Activated B cell treated with CpG ODN at 0.5 μM for 24 hours (primary cell): Measurements from ENCODE around the gene ME1. TPM values are rescaled to one million over a fixed set of nuclear protein-coding genes. Genes with fewer than 3 reads are reported as not detected.
"Not testable (repeated sequence)": the region's sequence is repeated elsewhere in the genome, so short reads cannot be mapped to it uniquely, and the experiment has no call there.

Experiments used
- ATAC-seq: fragments of 200-7000 bp; cut with Tn5 transposase; one replicate; pipeline ENCODE4 v1.10.0; 2021; ENCODE audit warnings: low read depth, mild to moderate bottlenecking, moderate library complexity
- CTCF ChIA-PET: fragments of 350-600 bp; sonication (Branson Sonifier 250); formaldehyde crosslinking; loops from one replicate; lab custom pipeline; 2021; ENCODE audit warnings: antibody characterized with exemption; lab: Charles Lee
- POLR2A ChIA-PET: fragments of 350-600 bp; sonication (Branson Sonifier 250); formaldehyde crosslinking; loops from one replicate; lab custom pipeline; 2021; ENCODE audit warnings: antibody characterized with exemption; lab: Charles Lee
- DNase-seq: peaks from one replicate; pipeline ENCODE4 v3.0.0; 2022
- H3K27ac Mint-ChIP-seq: one replicate; pipeline ENCODE4 v1.8.0; 2020; ENCODE audit warnings: mixed read lengths
- H3K27me3 Mint-ChIP-seq: one replicate; pipeline ENCODE4 v1.8.0; 2021; ENCODE audit warnings: mixed read lengths
- H3K36me3 Mint-ChIP-seq: one replicate; pipeline ENCODE4 v1.8.0; 2021; ENCODE audit warnings: low read depth, mixed read lengths
- H3K4me1 Mint-ChIP-seq: one replicate; pipeline ENCODE4 v1.8.0; 2021; ENCODE audit warnings: mixed read lengths
- H3K4me3 Mint-ChIP-seq: one replicate; pipeline ENCODE4 v1.8.0; 2020; ENCODE audit warnings: mild to moderate bottlenecking, mixed read lengths
- H3K9me3 Mint-ChIP-seq: one replicate; pipeline ENCODE4 v1.8.0; 2020; ENCODE audit warnings: mixed read lengths
- CTCF ChIP-seq: fragments of 200-600 bp; IDR thresholded peaks from one replicate; pipeline ENCODE4 v1.8.0; 2022; ENCODE audit warnings: antibody characterized with exemption, mild to moderate bottlenecking
- intact Hi-C: fragments of 100-400 bp; cut with micrococcal nuclease; formaldehyde crosslinking; loops from one replicate; pipeline ENCODE4 v1.15.1; 2024
- total RNA-seq: library from RNA; stranded (reverse); gene quantifications from 2 replicates; pipeline ENCODE4 v1.2.3, GENCODE V29; 2022

Gene ME1
- total RNA-seq, 1 donor from 2014 or later = not detected

GRCh38 chr6:83365931-83366330, 64.9 kb downstream of the ME1 start:
- ChIA-PET CTCF (no interaction called here), POLR2A (no interaction called here)
- Mint-ChIP-seq H3K4me1 (no peaks in the 10 kb centered on the region), H3K27ac (no peak overlapping the region), H3K36me3 (no peaks in the 10 kb centered on the region), H3K4me3 (no peak overlapping the region), H3K27me3 (no peaks in the 10 kb centered on the region), H3K9me3 (no peaks in the 10 kb centered on the region)
- ATAC-seq (no peak), DNase-seq (no peak)
- intact Hi-C loops = no loop called here
- no peak for TF ChIP-seq CTCF

GRCh38 chr6:83362349-83362748, 68.5 kb downstream of the ME1 start:
- H3K4me1 Mint-ChIP-seq, H3K9me3 Mint-ChIP-seq, DNase-seq, ATAC-seq, H3K4me3 Mint-ChIP-seq, H3K27me3 Mint-ChIP-seq, H3K36me3 Mint-ChIP-seq, intact Hi-C loops, H3K27ac Mint-ChIP-seq, POLR2A ChIA-PET, CTCF ChIA-PET: not testable (repeated sequence)

GRCh38 chr6:83359638-83360037, 71.2 kb downstream of the ME1 start:
- intact Hi-C loops = no loop called here
- no peak for TF ChIP-seq CTCF
- no peaks in the 10 kb centered on the region for H3K4me1 Mint-ChIP-seq
- POLR2A ChIA-PET = no interaction called here
- no peaks in the 10 kb centered on the region for H3K36me3 Mint-ChIP-seq
- peaks cover 2% of the 10 kb centered on the region for H3K9me3 Mint-ChIP-seq
- H3K27me3 Mint-ChIP-seq = no peaks in the 10 kb centered on the region
- CTCF ChIA-PET = no interaction called here
- H3K27ac Mint-ChIP-seq = no peak overlapping the region
- ATAC-seq (no peak), DNase-seq (no peak)
- H3K4me3 Mint-ChIP-seq = no peak overlapping the region

- Mint-ChIP-seq H3K27ac (no peak overlapping the region), H3K9me3 (no peaks in the 10 kb centered on the region), H3K27me3 (no peaks in the 10 kb centered on the region), H3K36me3 (no peaks in the 10 kb centered on the region), H3K4me1 (no peaks in the 10 kb centered on the region), H3K4me3 (no peak overlapping the region)
- DNase-seq (no peak), ATAC-seq (no peak)
- no peak for TF ChIP-seq CTCF
- intact Hi-C loops = no loop called here
- ChIA-PET POLR2A (no interaction called here), CTCF (no interaction called here)
Observed at GRCh38 chr6:83354747-83355146, 76.1 kb downstream of the ME1 start.

GRCh38 chr6:83352424-83353061, 78.3 kb downstream of the ME1 start:
- Mint-ChIP-seq H3K27me3 (no peaks in the 10 kb centered on the region), H3K27ac (no peak overlapping the region), H3K4me3 (no peak overlapping the region), H3K36me3 (no peaks in the 10 kb centered on the region), H3K4me1 (no peaks in the 10 kb centered on the region), H3K9me3 (no peaks in the 10 kb centered on the region)
- TF ChIP-seq CTCF = no peak
- intact Hi-C loops = no loop called here
- ATAC-seq = no peak
- POLR2A ChIA-PET = no interaction called here
- CTCF ChIA-PET = no interaction called here
- no peak for DNase-seq

GRCh38 chr6:83343121-83343520, 87.7 kb downstream of the ME1 start:
- ChIA-PET CTCF (no interaction called here), POLR2A (no interaction called here)
- Mint-ChIP-seq H3K36me3 (no peaks in the 10 kb centered on the region), H3K27me3 (no peaks in the 10 kb centered on the region), H3K4me3 (no peak overlapping the region), H3K9me3 (peaks cover 3% of the 10 kb centered on the region), H3K27ac (no peak overlapping the region), H3K4me1 (no peaks in the 10 kb centered on the region)
- no peak for DNase-seq
- no peak for ATAC-seq
- intact Hi-C loops = no loop called here
- TF ChIP-seq CTCF = no peak
